ENCODE data around the gene C1QTNF1.
A peak's percentile ranks its signal among the peaks of the same experiment; 100 is the strongest.
"Not testable (repeated sequence)": the region's sequence is repeated elsewhere in the genome, so short reads cannot be mapped to it uniquely, and the experiment has no call there.

C1QTNF1 gene

DNA sequence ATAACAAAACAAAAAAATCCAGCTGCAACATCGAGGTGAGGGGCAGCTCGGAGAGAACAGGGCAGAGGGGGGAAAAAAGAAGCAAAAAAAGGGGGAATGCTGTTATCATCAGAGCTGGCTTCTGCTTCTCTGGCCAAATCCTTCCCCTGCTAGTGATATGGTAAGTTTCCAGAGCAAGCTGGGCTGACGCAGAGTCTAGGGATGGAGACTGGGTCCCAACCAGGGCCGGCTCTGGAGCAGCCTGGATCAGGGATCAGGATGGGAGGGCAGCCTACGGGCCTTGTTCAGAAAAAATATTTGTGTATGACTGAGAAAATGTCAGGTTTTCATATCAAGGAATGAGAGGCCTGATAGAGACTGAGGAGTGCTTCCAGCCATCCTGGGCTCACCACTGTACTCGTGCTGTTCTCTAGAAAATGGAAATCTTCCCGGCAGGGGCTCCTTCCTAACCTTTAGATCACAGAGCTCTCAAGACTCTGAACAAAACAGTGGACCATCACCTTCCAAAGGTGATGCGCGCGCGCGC is 726 bp upstream of the C1QTNF1 start:
- no peak for DNase-seq (ENCODE audit: low spot score)

DNA sequence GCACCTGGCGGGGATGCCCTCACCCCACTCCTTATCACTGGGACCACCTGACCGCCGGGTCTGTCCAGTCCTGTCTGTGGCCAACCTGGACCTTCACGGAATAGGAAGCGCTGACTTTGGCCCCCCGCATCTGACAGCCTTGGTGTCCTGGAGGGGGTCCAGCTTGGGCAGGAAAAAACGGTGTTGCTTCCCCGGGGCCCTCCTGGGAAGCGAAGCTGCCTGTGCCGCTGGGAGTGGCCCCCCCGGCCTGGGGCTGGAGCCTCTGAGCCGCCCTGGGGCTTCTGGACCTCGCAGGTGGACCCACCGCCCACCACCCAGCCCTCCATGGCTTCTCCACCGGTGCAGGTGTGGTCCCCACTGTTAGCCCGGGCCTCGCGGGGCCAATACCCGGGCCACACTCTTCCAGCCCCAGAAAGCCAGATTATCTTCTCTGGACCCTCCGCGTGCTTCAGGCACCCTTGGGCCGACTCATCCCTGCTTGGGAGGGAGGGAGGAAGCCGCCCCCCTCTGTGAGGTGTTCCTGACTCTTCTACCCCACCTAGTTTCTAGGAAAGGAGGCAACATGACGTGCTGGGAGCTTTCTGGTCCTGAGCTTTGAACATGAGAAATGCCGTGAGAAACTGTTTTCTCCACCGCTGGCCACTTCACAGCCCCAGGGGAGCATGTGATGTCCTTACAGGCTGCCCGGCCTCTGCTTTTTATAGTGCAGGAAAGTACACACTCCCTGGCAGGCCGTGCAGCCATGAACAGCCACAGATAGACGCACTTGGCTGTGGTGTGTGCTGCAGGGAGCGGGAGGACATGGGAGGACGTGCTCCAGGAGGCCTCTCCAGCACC is 1.1 kb downstream of the C1QTNF1 start:
- DNase-seq (ENCODE audit: low spot score): no peak

- DNase-seq (ENCODE audit: low spot score): no peak
These were observed 2.7 kb downstream of the C1QTNF1 start for GRCh38 chr17:79026376-79027273.

DNA sequence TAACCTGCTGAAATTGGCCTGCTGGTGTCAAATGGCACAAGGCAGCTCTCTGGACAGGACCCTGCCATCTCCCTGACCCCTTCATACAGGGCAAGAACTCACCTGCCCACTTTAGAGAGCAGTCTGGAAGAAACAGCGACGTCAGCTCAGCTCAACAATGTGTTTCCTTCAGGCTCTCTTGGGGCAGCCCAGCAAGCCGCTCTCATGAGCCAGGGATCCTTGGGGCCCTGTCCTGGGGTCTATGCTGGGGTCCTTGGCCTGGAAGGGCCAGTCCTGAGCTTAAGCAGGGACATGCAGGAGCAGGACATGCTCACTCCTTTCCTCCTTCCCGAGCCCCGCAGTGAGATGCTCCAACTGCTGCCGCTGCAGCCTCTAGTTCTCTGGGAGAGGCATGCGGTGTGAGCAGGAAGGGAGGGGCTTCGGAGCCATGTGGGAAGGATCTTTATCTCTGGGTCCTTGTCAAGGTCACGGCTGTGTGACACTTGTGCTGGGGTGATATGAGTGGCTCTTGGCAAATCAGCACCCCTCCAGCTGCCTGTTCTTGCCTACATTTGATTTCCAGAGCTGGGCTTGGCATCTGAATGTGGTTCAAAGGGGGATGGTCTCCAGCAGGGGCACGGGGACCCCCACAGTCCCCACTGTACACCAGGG is 3.4 kb downstream of the C1QTNF1 start:
- DNase-seq (ENCODE audit: low spot score): no peak

- DNase-seq (ENCODE audit: low spot score): no peak
These were observed 4.0 kb downstream of the C1QTNF1 start for GRCh38 chr17:79027925-79028491.

GRCh38 chr17:79028496-79029326 is 4.7 kb downstream of the C1QTNF1 start:
- DNase-seq (ENCODE audit: low spot score): peak; percentile 25

DNA sequence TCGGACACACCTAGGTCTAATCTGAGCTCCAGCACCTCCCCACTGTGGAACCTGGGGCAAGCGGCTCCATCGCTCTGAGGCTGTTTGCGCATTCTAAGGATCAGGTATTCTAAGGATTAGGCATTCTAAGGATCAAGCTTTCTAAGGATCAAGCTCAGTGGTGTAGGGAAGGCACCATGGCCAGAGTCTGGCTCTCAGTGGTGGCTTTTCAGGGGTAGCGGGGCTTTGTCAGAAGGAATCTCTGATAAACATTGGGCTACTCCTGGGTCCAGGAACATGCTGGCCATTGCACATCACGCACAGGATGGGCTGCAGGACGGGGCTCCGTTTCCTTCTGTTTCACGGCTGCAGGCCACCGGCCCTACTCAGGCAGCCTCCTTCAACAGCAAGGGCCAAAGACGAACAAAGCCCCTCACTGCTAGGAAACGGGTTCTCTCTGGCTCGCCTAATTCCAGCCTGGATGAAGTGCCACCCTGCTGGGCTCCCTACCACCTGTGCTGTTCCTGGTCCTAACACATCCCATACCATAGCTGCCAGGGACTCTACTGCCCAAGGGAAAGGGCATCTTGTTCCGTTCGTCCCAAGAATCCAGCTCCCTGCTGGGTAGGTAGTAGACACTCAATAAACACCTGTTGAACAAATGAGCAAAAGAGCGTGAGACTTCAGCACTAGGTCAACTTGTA is 5.5 kb downstream of the C1QTNF1 start:
- DNase-seq (ENCODE audit: low spot score): no peak

DNA sequence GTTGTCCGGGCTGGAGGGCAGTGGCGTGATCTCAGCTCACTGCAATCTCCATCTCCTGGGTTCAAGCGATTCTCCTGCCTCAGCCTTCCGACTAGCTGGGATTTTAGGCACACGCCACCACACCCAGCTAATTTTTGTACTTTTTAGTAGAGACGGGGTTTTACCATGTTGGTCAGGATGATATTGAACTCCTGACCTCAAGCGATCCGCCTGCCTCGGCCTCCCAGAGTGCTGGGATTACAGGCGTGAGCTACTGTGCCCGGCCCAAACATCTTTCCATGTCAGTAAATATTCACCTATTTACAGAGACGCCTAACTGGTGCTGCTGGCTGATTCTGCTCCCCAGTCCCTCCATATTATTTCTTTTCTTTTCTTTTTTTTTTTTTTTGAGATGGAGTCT is 6.7 kb downstream of the C1QTNF1 start:
- DNase-seq (ENCODE audit: low spot score): not testable (repeated sequence)

GRCh38 chr17:79031996-79032875 is 8.3 kb downstream of the C1QTNF1 start:
- no peak for DNase-seq (ENCODE audit: low spot score)

GRCh38 chr17:79033046-79033616 is 9.2 kb downstream of the C1QTNF1 start:
- DNase-seq (ENCODE audit: low spot score): no peak

GRCh38 chr17:79033741-79034501 is 10.0 kb downstream of the C1QTNF1 start:
- DNase-seq (ENCODE audit: low spot score): no peak

GRCh38 chr17:79034931-79035485 is 11.0 kb downstream of the C1QTNF1 start:
- no peak for DNase-seq (ENCODE audit: low spot score)

DNA sequence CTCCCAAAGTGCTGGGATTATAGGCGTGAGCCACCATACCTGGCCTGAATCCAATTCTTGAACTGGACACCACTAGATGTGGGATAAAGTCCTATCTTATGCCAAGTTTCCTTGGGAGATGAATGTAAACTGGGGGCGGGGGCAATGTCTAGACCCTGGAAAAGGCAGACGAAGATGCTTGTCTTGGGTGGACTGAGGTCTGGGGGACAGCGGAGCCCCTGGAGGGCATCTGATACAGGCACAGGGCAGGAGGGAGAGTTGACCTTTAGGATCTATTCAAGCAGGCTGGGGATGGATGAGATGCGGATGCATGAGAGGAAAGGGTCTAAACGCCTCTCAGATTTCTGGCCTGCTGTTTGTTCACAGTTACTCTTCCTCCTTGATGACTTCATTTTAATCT is 11.7 kb downstream of the C1QTNF1 start:
- DNase-seq (ENCODE audit: low spot score): no peak

DNA sequence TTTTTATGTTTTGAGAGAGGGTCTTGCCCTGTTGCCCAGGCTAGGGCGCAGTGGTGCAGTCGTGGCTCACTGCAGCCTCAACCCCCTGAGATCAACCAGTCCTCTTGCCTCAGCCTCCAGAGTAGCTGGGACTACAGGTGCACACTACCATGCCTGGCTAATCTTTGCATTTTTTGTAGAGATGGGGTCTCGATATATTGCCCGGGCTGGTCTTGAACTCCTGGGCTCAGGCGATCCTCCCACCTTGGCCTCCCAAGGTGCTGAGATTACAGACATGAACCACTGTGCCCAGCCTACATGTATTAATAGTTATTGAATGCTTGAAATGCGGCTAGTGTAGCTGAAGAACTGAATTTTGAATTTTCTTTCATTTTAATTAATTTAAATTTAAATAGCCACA is 12.2 kb downstream of the C1QTNF1 start:
- no peak for DNase-seq (ENCODE audit: low spot score)

- DNase-seq (ENCODE audit: low spot score): no peak
These were observed 12.6 kb downstream of the C1QTNF1 start for GRCh38 chr17:79036596-79036995.

DNA sequence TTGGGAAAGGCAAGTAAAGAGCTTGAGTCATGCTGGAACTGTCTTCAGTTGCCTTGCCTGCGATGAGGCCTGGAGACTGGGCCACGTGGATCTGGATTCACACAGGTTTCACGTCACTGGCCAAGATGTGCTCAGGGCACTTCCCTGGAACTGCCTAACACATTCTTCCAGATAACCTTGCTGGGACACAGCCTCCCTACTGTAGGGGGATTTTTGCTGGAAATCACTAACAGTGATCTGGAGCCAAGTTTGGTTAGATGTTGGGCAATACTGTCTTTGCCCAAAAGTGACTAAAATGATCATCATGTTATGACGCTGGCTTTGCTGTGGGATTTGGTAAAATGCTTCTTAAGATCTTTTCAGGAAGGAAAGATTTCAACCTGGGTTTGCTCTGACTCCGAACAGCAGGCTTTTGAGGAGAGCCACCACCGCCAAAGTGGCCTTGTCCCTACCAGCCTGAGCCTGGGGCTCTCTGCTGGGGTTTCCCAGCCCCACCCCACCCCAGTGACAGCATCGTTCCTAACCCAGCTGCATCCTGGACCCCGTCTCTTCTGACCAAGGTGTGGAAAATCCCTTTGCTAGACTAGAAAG is 14.7 kb downstream of the C1QTNF1 start:
- no peak for DNase-seq (ENCODE audit: low spot score)

GRCh38 chr17:79039171-79039570 is 15.2 kb downstream of the C1QTNF1 start:
- DNase-seq (ENCODE audit: low spot score): no peak

GRCh38 chr17:79039886-79040285 is 15.9 kb downstream of the C1QTNF1 start:
- no peak for DNase-seq (ENCODE audit: low spot score)
